Liver (tissue), 9 donors: Measurements from ENCODE around the gene CACFD1. TPM values are rescaled to one million over a fixed set of nuclear protein-coding genes. Genes with fewer than 3 reads are reported as not detected.

Experiments used
- DNase-seq: peaks from one replicate; pipeline ENCODE4 v3.0.0-alpha.2; 2017; ENCODE audit warnings: low spot score
- H3K27ac ChIP-seq, 2 donors: one replicate each; pipeline ENCODE4 v1.7.0; 2013; ENCODE audit warnings: inconsistent platforms in 2 of 2, low read length in 2 of 2, control low read depth in 1 of 2, low read depth in 1 of 2, mild to moderate bottlenecking in 1 of 2
- H3K27me3 ChIP-seq, 4 donors: one replicate each; pipeline versions ENCODE4 v1.6.1 to v1.7.0; 2013; ENCODE audit warnings: low read length in 3 of 4, inconsistent platforms in 1 of 4, mild to moderate bottlenecking in 1 of 4, moderate library complexity in 1 of 4; ENCODE audit not compliant: control insufficient read depth in 4 of 4, insufficient read depth in 4 of 4
- H3K36me3 ChIP-seq, 4 donors: one replicate each; pipeline versions ENCODE4 v1.6.1 to v1.7.0; 2013; ENCODE audit warnings: low read length in 3 of 4, mild to moderate bottlenecking in 3 of 4, low read depth in 1 of 4, moderate library complexity in 1 of 4; ENCODE audit not compliant: control insufficient read depth in 4 of 4, insufficient read depth in 3 of 4
- H3K4me1 ChIP-seq, 4 donors: one replicate each; pipeline versions ENCODE4 v1.6.1 to v1.7.0; 2013; ENCODE audit warnings: low read length in 3 of 4, mild to moderate bottlenecking in 3 of 4, moderate library complexity in 1 of 4; ENCODE audit not compliant: control insufficient read depth in 4 of 4, insufficient read depth in 4 of 4
- H3K4me3 ChIP-seq, 3 donors: one replicate each; pipeline versions ENCODE4 v1.6.1 to v1.7.0; 2013; ENCODE audit warnings: low read length in 3 of 3, control low read depth in 1 of 3, low read depth in 1 of 3, mild to moderate bottlenecking in 1 of 3
- H3K9ac ChIP-seq, 2 donors: one replicate each; pipeline ENCODE4 v1.7.0; 2013; ENCODE audit warnings: low read length in 2 of 2, mild to moderate bottlenecking in 2 of 2, moderate library complexity in 2 of 2, control low read depth in 1 of 2, low read depth in 1 of 2
- H3K9me3 ChIP-seq, 4 donors: one replicate each; pipeline versions ENCODE4 v1.6.1 to v1.7.0; 2013; ENCODE audit warnings: low read length in 3 of 4; ENCODE audit not compliant: control insufficient read depth in 4 of 4
- ATF3 ChIP-seq: IDR thresholded peaks from 2 replicates; pipeline ENCODE4 v1.6.1; 2016; ENCODE audit warnings: antibody characterized with exemption
- FOXA1 ChIP-seq: IDR thresholded peaks from 2 replicates; pipeline ENCODE4 v1.6.1; 2016; ENCODE audit warnings: antibody characterized with exemption
- FOXA2 ChIP-seq: IDR thresholded peaks from 2 replicates; pipeline ENCODE4 v1.6.1; 2016; ENCODE audit warnings: antibody characterized with exemption
- GABPA ChIP-seq, 2 donors: IDR thresholded peaks in 1 of 2; conservative IDR thresholded peaks in 1 of 2; 2 replicates each; pipeline ENCODE4 v1.6.1; 2016; ENCODE audit warnings: antibody characterized with exemption in 2 of 2, mild to moderate bottlenecking in 1 of 2, moderate library complexity in 1 of 2
- HNF4A ChIP-seq, 2 donors: conservative IDR thresholded peaks; 2 replicates each; pipeline ENCODE4 v1.6.1; 2016; ENCODE audit warnings: antibody characterized with exemption in 2 of 2, mild to moderate bottlenecking in 2 of 2
- HNF4G ChIP-seq: IDR thresholded peaks from 2 replicates; pipeline ENCODE4 v1.6.1; 2016; ENCODE audit warnings: antibody characterized with exemption
- JUND ChIP-seq, 2 donors: IDR thresholded peaks; 2 replicates each; pipeline ENCODE4 v1.6.1; 2016; ENCODE audit warnings: antibody characterized with exemption in 2 of 2
- NR2F2 ChIP-seq: IDR thresholded peaks from 2 replicates; pipeline ENCODE4 v1.6.1; 2016; ENCODE audit warnings: antibody characterized with exemption
- RAD21 ChIP-seq, 2 donors: IDR thresholded peaks; 2 replicates each; pipeline ENCODE4 v1.6.1; 2016; ENCODE audit warnings: antibody characterized with exemption in 2 of 2, mild to moderate bottlenecking in 2 of 2
- REST ChIP-seq: IDR thresholded peaks from 2 replicates; pipeline ENCODE4 v1.6.1; 2016; ENCODE audit warnings: antibody characterized with exemption, mild to moderate bottlenecking
- RXRA ChIP-seq, 2 donors: IDR thresholded peaks; 2 replicates each; pipeline ENCODE4 v1.6.1; 2017 to 2018; ENCODE audit warnings: antibody characterized with exemption in 2 of 2, mild to moderate bottlenecking in 1 of 2
- SP1 ChIP-seq: IDR thresholded peaks from 2 replicates; pipeline ENCODE4 v1.6.1; 2018; ENCODE audit warnings: antibody characterized with exemption, mild to moderate bottlenecking
- TAF1 ChIP-seq: conservative IDR thresholded peaks from 2 replicates; pipeline ENCODE4 v1.6.1; 2016; ENCODE audit warnings: antibody characterized with exemption, mild to moderate bottlenecking
- ZBTB33 ChIP-seq: IDR thresholded peaks from 2 replicates; pipeline ENCODE4 v1.6.1; 2016; ENCODE audit warnings: antibody characterized with exemption
- WGBS: extraction: QIAGEN DNeasy Blood & Tissue Kit; methylation state at CpG from one replicate; pipeline ENCODE4 v1.1.7; 2013; 5-methylcytosine and 5-hydroxymethylcytosine counted together
- polyA plus RNA-seq, 2 donors: library from polyadenylated mRNA; stranded (reverse) in 1 of 2; unstranded in 1 of 2; fragments of 200-250 nt in 1 of 2; fragments of >200 nt in 1 of 2; fragmentation: Nextera tagmentation in 1 of 2; extraction: Ambion mirVana in 1 of 2; gene quantifications; one replicate each; pipeline versions ENCODE4 v1.2.1 to v1.2.3, GENCODE V29; 2013 to 2015
- total RNA-seq, 2 donors: library from RNA; depleted of rRNA; stranded (reverse); fragments of >200 nt; gene quantifications; one replicate each; pipeline ENCODE4 v1.2.3, GENCODE V29; 2014
- TF ChIP-seq, protein P1 (sequence below): IDR thresholded peaks from 2 replicates; pipeline ENCODE4 v1.6.1; 2016; ENCODE audit warnings: antibody characterized with exemption
- TF ChIP-seq, protein P2 (sequence below): fragments of 150-350 bp; IDR thresholded peaks from 2 replicates; pipeline ENCODE4 v1.5.1; 2017; ENCODE audit warnings: improper control_type of control experiment, low read depth, low read length; ENCODE audit not compliant: missing input control
- donor health status: healthy.
- donor health status: healthy.
- donor health status: healthy.
- donor health status: healthy.
- donor health status: healthy.

CACFD1 gene
- total and polyA plus RNA-seq, 4 donors: 10.1 to 34.5 (median 26.4) TPM

DNA sequence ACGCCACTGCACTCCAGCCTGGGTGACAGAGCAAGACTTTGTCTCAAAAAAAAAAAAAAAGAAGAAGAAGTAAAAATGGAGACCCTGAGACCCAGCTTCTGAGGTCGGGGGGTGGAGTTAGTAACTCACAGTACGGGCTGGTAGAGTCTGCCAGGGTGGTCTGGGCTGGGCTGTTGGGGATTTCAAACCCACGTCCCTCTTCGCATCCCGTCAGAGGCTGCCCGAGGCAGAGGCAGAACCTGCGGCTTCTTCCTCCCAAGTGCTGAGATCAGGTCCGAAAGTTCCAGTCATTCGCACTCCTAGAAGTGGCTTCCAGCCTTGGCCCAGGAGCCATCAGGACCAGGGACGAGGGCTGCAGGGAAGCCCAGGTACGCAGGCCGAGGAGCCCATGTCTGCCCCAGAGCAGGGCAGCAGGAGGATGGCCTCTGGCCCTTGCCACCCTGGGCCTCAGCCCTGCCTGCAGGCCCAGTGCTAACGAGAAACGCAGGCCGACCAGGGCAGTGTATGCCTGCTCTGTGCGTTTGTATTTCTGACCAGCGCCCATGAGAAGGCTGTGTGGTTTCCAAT lies 29.0 kb downstream of the CACFD1 start (continued):
- TF ChIP-seq REST: no peak
- TF ChIP-seq HNF4A (conservative IDR thresholded peaks at IDR 0.05): no peak
- no peak for TF ChIP-seq JUND (IDR thresholded peaks at IDR 0.05)
- no peak for TF ChIP-seq FOXA1
- TF ChIP-seq, protein P1, sequence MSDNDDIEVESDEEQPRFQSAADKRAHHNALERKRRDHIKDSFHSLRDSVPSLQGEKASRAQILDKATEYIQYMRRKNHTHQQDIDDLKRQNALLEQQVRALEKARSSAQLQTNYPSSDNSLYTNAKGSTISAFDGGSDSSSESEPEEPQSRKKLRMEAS: no peak
- TF ChIP-seq HNF4G: no peak
- TF ChIP-seq TAF1: no peak
- TF ChIP-seq RAD21 (IDR thresholded peaks at IDR 0.05): no peak
- TF ChIP-seq NR2F2: no peak
- no peak for TF ChIP-seq RXRA (IDR thresholded peaks at IDR 0.05)

DNA sequence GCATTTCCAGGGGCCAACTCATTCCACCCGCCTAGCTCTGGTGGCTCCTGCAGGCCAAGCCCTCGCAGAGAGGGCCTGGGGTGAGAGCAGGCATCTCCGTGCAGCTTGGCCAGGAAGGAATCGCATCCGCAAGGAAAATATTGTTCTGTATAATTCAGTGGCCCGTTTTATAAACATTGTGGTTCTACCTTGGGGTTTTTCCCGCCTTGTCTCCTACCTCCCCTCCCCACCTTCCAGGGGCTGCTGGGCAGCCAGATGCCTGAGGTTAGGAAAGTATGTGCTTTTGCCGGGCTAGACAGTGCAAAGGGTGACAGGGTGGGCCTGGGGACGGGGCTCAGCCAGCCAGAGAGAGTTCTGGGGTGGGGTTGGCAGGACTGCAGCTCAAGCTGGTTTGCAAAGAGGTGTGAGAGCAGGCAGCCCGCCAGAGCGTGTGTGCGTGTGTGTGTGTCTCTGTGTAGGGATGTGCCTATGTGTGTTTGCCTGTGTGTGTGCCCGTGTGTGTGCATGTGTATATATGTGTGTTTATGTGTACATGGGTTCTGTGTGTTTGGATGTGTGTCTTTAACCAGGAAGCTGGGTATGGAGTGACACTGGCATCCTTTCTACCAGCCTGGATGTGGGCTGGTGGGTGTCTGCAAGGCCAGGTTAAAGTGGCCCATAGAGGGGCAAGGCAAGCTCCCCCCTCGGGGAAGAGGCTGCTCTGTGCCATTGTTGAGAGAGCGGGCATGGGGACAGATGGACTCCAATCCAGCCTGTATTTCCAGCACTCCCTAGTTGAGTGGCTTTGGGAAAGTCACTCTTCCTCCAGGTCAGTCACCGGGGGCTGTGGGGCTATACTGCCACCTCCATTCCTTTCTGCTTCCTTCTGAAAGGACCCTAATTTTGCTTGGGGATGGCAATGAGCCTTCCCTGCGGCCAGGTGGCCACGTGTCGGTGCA lies 29.7 kb downstream of the CACFD1 start:
- H3K9me3 ChIP-seq: no peaks in the 10 kb centered on the region
- H3K27ac ChIP-seq: no peak overlapping the region
- no peaks in the 10 kb centered on the region for H3K27me3 ChIP-seq
- DNase-seq: no peak
- TF ChIP-seq SP1 (no peak), NR2F2 (no peak)
- no peak overlapping the region for H3K9ac ChIP-seq
- H3K36me3 ChIP-seq: no peaks in the 10 kb centered on the region
- WGBS: 87% methylated on average over 19 of the region's 19 CpGs
- H3K4me3 ChIP-seq: no peak overlapping the region
- H3K4me1 ChIP-seq: peaks cover 0 to 6% (median 1%) of the 10 kb centered on the region in 4 donors

GRCh38 chr9:133490201-133490681 lies 30.5 kb downstream of the CACFD1 start:
- TF ChIP-seq ZBTB33 (no peak), FOXA2 (no peak), ATF3 (no peak), GABPA (IDR thresholded peaks at IDR 0.05 in 1 of 2, conservative IDR thresholded peaks at IDR 0.05 in 1 of 2) (no peak), RXRA (IDR thresholded peaks at IDR 0.05) (no peak)
- TF ChIP-seq, protein P2, sequence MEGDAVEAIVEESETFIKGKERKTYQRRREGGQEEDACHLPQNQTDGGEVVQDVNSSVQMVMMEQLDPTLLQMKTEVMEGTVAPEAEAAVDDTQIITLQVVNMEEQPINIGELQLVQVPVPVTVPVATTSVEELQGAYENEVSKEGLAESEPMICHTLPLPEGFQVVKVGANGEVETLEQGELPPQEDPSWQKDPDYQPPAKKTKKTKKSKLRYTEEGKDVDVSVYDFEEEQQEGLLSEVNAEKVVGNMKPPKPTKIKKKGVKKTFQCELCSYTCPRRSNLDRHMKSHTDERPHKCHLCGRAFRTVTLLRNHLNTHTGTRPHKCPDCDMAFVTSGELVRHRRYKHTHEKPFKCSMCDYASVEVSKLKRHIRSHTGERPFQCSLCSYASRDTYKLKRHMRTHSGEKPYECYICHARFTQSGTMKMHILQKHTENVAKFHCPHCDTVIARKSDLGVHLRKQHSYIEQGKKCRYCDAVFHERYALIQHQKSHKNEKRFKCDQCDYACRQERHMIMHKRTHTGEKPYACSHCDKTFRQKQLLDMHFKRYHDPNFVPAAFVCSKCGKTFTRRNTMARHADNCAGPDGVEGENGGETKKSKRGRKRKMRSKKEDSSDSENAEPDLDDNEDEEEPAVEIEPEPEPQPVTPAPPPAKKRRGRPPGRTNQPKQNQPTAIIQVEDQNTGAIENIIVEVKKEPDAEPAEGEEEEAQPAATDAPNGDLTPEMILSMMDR: no peak
- Histone ChIP-seq H3K9me3 (no peaks in the 10 kb centered on the region), H3K4me1 (peaks cover 0 to 6% (median 1%) of the 10 kb centered on the region in 4 donors), H3K27ac (no peak overlapping the region), H3K9ac (no peak overlapping the region), H3K27me3 (no peaks in the 10 kb centered on the region), H3K36me3 (no peaks in the 10 kb centered on the region), H3K4me3 (no peak overlapping the region)
- DNase-seq: no peak
- WGBS: 70% methylated on average over 13 of the region's 13 CpGs
